Measurements from ENCODE around the gene FRK. TPM values are rescaled to one million over a fixed set of nuclear protein-coding genes. Genes with fewer than 3 reads are reported as not detected.
"Not testable (repeated sequence)": the region's sequence is repeated elsewhere in the genome, so short reads cannot be mapped to it uniquely, and the experiment has no call there.

FRK gene
- total and polyA plus RNA-seq, 7 donors = 0.10 to 4.2 (median 1.4) TPM

DNA sequence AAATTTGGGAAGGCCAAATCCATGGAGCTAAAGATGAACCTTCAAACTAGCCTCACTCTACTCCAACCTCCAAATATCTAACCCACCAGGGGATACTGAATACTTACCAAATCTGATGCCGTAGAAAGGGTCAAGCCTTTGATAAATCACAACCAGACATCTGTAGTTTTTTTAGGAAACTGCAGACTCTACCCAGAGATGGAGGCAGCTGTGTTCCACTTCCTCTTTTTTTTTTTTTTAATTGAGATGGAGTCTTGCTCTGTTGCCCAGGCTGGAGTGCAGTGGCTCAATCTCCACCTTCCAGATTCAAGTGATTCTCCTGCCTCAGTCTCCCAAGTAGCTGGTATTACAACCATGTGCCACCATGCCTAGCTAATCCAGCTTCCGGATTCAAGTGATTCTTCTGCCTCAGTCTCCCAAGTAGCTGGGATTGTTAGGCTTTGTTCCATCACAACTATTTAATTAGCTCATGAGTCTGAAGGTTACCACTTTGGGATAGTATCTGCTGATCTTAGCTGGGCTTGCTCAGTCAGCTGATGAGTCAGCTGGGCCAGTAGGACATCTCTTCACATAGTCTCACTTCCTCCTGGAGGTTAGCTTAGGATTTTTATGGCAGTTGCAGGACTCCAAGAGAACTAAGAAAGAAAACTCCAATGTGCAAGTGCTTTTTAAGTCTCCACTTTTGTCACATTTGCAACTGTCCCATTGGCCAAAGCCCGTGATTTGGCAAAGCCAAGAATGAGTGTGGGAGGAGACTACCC is 13.3 kb downstream of the FRK start:
- no peak for ATAC-seq
- Histone ChIP-seq H3K4me1 (no peaks in the 10 kb centered on the region), H3K4me3 (no peak overlapping the region), H3K27me3 (ENCODE audit: insufficient read depth in 3 of 3, low read length in 2 of 3) (no peaks in the 10 kb centered on the region), H3K36me3 (ENCODE audit: insufficient read depth in 1 of 2, low read depth in 1 of 2) (no peaks in the 10 kb centered on the region), H3K9me3 (peaks cover 4% of the 10 kb centered on the region), H3K27ac (no peak overlapping the region)
- intact Hi-C loops (cut with DNase I) = no loop called here
- 75 to 83% (median 81%) methylated on average over 3 of the region's 3 CpGs for WGBS, 3 donors
- DNase-seq = no peak
- no peak for TF ChIP-seq CTCF (IDR thresholded peaks at IDR 0.05)

GRCh38 chr6:116046737-116047136 is 14.0 kb downstream of the FRK start:
- Histone ChIP-seq H3K9me3 (peaks cover 4% of the 10 kb centered on the region), H3K27me3 (ENCODE audit: insufficient read depth in 3 of 3, low read length in 2 of 3) (no peaks in the 10 kb centered on the region), H3K27ac (no peak overlapping the region), H3K36me3 (ENCODE audit: insufficient read depth in 1 of 2, low read depth in 1 of 2) (no peaks in the 10 kb centered on the region), H3K4me3 (no peak overlapping the region), H3K4me1 (no peaks in the 10 kb centered on the region)
- intact Hi-C loops (cut with DNase I) = no loop called here
- DNase-seq (no peak), ATAC-seq (no peak)
- TF ChIP-seq CTCF (IDR thresholded peaks at IDR 0.05) = no peak
- 0% methylated on average over 1 of the region's 1 CpG for WGBS, 3 donors

DNA sequence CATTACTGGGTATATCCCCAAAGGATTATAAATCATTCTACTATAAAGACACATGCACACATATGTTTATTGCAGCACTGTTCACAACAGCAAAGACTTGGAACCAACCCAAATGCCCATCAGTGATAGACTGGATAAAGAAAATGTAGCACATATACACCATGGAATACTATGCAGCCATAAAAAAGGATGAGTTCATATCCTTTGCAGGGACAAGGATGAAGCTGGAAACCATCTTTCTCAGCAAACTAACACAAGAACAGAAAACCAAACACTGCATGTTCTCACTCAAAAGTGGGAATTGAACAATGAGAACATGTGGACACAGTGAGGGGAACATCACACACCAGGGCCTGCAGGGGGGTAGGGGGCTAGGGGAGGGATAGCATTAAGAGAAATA is 14.4 kb downstream of the FRK start:
- H3K4me3 ChIP-seq; DNase-seq; H3K36me3 ChIP-seq (ENCODE audit: insufficient read depth in 1 of 2, low read depth in 1 of 2); H3K4me1 ChIP-seq; ATAC-seq; H3K9me3 ChIP-seq; H3K27ac ChIP-seq; intact Hi-C loops (cut with DNase I); H3K27me3 ChIP-seq (ENCODE audit: insufficient read depth in 3 of 3, low read length in 2 of 3): not testable (repeated sequence)

DNA sequence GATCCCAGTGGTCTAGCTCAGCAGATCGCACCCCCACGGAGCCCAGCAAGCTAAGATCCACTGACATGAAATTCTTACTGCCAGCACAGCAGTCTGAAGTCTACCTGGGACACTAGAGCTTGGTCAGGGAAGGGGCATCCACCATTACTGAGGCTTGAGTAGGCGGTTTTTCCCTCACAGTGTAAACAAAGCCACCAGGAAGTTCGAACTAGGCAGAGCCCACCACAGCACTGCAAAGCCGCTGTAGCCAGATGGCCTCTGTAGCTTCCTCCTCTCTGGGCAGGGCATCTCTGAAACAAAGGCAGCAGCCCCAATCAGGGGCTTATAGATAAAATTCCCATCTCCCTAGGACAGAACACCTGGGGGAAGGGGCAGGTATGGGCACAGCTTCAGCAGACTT is 18.8 kb downstream of the FRK start:
- 87 to 93% (median 87%) methylated on average over 5 of the region's 5 CpGs for WGBS, 3 donors
- no peak overlapping the region for H3K4me3 ChIP-seq
- TF ChIP-seq CTCF (IDR thresholded peaks at IDR 0.05) = no peak

DNA sequence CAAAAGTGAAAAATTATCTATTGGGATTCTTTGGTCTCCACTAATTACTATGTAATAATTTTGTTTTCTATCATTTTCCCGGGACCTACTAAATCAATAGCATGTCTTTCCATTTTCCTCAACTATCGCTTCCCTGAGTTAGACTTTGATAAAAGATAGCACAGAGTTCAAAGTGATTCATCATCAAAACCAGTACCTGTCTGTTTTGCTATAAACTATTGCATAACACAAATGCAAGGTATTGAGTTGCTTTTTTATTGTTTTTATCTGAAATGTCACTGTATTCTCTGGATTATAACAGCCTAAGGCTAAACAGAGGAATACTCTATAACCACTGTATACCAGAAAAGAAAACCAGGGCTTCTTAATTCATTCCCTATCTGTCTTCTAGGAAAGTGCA is 19.7 kb downstream of the FRK start:
- ATAC-seq = no peak
- Histone ChIP-seq H3K27me3 (ENCODE audit: insufficient read depth in 3 of 3, low read length in 2 of 3) (no peaks in the 10 kb centered on the region), H3K9me3 (peaks cover 4% of the 10 kb centered on the region), H3K27ac (no peak overlapping the region), H3K4me1 (peaks cover 5% of the 10 kb centered on the region), H3K4me3 (no peak overlapping the region), H3K36me3 (ENCODE audit: insufficient read depth in 1 of 2, low read depth in 1 of 2) (no peaks in the 10 kb centered on the region)
- no peak for DNase-seq
- WGBS, 3 donors = 92 to 97% (median 94%) methylated on average over 2 of the region's 2 CpGs
- intact Hi-C loops (cut with DNase I) = no loop called here
- no peak for TF ChIP-seq CTCF (IDR thresholded peaks at IDR 0.05)

More for the DNA sequence above, 18.8 kb downstream of the FRK start:
- DNase-seq = no peak
- Histone ChIP-seq H3K27ac (no peak overlapping the region), H3K4me1 (no peaks in the 10 kb centered on the region), H3K9me3 (peaks cover 4% of the 10 kb centered on the region), H3K36me3 (ENCODE audit: insufficient read depth in 1 of 2, low read depth in 1 of 2) (no peaks in the 10 kb centered on the region), H3K27me3 (ENCODE audit: insufficient read depth in 3 of 3, low read length in 2 of 3) (no peaks in the 10 kb centered on the region)
- no peak for ATAC-seq
- intact Hi-C loops (cut with DNase I) = no loop called here

Measured in psoas muscle (tissue), 8 donors.